Mucosa of gallbladder (tissue), 1 donor: ENCODE data around the gene PRKD1. TPM values are rescaled to one million over a fixed set of nuclear protein-coding genes. Genes with fewer than 3 reads are reported as not detected.
"Not testable (repeated sequence)": the region's sequence is repeated elsewhere in the genome, so short reads cannot be mapped to it uniquely, and the experiment has no call there.

Source experiments
- DNase-seq: peaks from one replicate; pipeline ENCODE4 v3.0.0-alpha.2; 2020; ENCODE audit warnings: low spot score
- total RNA-seq: library from RNA; stranded (reverse); gene quantifications from one replicate; pipeline ENCODE4 v1.2.1, GENCODE V29; 2021
- donor health status: DM: no; HTN: no; CAD: no.

The PRKD1 gene
- total RNA-seq, 1 donor from 2014 or later: 20.3 TPM

GRCh38 chr14:29741909-29742401, 185.7 kb downstream of the PRKD1 start:
- DNase-seq: peak; percentile 27

DNA sequence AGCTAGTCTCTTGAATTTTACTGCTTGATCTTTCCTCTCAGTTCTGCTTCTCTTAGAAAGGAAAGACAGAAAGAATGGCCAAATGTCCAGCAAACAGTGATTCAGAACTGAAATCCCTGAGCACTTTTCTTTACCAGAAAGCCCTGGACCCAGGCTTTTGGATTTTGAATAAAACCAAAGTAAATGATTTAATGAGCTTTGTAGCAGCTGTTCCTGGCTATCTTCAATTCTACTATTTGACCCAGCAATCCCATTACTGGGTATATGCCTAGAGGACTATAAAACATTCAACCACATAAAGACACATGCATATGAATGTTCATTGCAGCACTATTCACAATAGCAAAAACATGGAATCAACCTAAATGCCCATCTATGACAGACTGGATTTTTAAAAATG, 187.2 kb downstream of the PRKD1 start:
- no peak for DNase-seq

- no peak for DNase-seq
Observed at GRCh38 chr14:29738950-29739349, 188.7 kb downstream of the PRKD1 start.

DNA sequence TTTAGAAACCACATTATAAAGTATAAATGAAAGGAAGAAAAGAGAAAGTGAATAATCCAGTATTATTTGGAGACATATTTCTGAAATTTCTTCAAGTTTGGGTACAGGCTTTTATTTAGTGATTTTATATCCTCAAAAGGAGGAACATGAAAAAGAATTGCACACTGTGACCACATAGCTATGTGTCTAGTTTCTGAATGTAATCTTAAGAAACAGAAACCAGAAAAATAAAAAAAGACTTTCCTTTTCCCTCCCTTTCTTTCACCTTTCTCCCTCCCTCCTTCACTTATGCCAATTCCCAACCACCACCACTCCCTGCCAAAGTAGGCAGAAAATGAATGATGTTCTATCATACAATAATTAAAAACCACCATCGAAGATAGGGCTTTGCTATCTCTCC, 189.6 kb downstream of the PRKD1 start:
- no peak for DNase-seq

GRCh38 chr14:29735459-29735858, 192.2 kb downstream of the PRKD1 start:
- DNase-seq: no peak

DNA sequence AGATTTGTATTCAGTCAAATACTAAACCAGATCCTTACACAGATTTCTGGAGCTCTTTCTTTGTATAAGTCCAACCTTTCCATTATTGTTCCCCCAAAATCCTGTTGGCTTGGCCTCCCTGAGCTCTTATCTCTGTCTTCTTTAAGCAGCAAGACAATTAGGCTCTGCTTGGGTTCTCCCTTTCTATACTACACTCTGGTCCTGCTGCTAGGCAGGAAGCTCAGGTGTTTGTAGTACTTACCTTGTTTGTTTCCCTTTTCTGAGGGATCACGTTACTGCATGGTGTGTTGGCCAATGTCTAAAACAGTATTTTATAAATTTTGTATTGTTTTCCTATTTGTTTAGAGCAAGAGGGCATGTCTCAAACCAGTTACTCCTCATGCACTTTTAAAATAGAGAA, 192.9 kb downstream of the PRKD1 start:
- DNase-seq: no peak

DNA sequence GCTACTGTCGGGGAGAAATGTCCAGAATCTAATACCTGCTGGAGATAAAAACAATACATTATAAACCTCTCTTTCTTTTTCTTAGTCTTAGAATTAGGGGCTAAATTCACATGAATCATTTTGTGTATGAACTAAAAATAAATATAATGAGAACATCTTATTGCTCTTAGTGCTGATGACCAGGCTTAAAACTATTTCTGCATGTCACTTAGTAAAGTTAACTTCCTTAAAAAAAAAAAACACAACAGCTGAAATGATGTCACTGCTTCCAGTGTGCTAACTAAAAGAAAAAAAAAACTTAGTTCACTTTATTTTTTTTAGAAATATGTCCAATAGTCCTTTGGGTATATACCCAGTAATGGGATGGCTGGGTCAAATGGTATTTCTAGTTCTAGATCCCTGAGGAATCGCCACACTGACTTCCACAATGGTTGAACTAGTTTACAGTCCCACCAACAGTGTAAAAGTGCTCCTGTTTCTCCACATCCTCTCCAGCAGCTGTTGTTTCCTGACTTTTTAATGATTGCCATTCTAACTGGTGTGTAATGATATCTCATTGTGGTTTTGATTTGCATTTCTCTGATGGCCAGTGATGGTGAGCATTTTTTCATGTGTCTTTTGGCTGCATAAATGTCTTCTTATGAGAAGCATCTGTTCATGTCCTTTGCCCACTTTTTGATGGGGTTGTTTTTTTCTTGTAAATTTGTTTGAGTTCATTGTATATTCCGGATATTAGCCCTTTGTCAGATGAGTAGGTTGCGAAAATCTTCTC, 200.9 kb downstream of the PRKD1 start:
- not testable (repeated sequence) for DNase-seq

- peak; percentile 30 for DNase-seq
Observed at GRCh38 chr14:29724991-29725390, 202.7 kb downstream of the PRKD1 start.

DNA sequence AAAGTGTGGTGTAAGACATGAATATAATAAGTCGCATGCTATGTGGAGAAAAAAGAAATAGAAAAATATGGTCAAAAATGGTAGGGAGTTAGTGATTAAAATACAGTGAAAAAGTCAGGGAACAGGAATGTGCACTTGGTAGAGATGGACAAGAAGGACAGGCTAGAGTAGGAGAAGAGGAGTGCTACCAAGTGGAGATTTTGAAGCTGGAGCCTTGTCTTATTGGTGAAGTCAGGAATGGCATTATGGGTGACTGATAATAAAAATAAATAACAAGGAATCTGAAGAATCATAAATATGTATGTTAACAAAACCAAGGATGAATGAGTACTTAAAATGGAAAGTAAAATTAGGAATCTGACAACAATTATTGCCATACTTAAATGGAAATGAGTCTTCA, 204.8 kb downstream of the PRKD1 start:
- DNase-seq: no peak

GRCh38 chr14:29721586-29721985, 206.1 kb downstream of the PRKD1 start:
- no peak for DNase-seq

GRCh38 chr14:29717901-29718300, 209.7 kb downstream of the PRKD1 start:
- no peak for DNase-seq

- DNase-seq: no peak
Observed at GRCh38 chr14:29716150-29716549, 211.5 kb downstream of the PRKD1 start.

GRCh38 chr14:29712601-29713000, 215.0 kb downstream of the PRKD1 start:
- DNase-seq: no peak

- no peak for DNase-seq
Observed at GRCh38 chr14:29710015-29710414, 217.6 kb downstream of the PRKD1 start.

DNA sequence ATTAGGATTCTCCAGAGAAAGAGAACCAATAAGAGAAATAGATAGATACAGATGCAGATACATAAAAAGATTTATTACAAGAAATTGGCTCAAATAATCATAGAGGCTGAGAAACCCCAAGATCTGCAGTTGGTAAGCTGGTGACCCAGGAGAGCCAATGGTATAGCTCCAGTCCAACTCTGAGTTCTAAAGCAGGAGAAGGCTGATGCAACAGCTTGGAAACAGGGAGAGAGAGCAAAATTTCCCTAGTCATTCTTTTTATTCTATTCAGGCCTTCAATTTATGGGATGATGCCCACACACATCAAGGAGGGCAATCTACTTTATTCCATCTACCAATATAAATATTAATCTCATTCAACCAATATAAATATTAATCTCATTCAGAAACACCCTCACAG, 218.2 kb downstream of the PRKD1 start:
- DNase-seq: no peak

DNA sequence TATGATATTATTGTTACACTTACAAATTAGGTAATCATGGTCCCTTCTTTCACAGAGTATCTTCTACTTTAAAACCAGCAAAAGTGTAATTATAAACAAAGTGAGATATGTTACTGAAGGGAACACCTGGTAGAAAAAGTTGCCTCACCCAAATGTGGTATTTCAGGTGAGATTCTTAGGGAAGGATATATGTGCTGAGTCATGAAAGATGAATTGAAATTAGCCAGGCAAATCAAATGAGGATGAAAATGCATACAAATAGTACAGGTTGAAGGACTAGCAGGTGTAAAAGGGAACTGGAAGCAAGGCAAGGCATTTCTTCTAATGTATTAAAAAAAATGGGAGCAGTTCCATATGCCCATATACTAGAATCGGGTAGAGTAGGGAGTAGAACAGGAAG, 220.9 kb downstream of the PRKD1 start:
- no peak for DNase-seq

DNA sequence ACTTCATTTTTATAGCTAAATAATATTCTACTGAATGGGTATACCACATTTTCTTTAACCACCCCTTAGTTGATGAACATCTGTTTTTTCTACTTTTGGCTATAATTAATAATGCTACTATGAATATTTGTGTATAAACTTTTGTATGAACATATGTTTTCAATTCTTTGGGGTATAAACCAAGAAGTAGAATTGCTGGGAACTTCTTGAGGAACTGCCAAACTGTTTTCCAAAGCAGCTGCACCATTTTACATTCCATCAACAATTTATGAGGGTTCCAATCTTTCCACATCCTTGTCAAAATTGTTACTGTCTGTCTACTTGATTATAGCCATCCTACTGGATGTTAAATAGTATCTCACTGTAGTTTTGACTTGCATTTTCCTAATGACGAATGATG, 221.8 kb downstream of the PRKD1 start:
- DNase-seq: no peak

- not testable (repeated sequence) for DNase-seq
Observed at GRCh38 chr14:29689597-29689996, 238.1 kb downstream of the PRKD1 start.

- no peak for DNase-seq
Observed at GRCh38 chr14:29687866-29688265, 239.8 kb downstream of the PRKD1 start.

DNA sequence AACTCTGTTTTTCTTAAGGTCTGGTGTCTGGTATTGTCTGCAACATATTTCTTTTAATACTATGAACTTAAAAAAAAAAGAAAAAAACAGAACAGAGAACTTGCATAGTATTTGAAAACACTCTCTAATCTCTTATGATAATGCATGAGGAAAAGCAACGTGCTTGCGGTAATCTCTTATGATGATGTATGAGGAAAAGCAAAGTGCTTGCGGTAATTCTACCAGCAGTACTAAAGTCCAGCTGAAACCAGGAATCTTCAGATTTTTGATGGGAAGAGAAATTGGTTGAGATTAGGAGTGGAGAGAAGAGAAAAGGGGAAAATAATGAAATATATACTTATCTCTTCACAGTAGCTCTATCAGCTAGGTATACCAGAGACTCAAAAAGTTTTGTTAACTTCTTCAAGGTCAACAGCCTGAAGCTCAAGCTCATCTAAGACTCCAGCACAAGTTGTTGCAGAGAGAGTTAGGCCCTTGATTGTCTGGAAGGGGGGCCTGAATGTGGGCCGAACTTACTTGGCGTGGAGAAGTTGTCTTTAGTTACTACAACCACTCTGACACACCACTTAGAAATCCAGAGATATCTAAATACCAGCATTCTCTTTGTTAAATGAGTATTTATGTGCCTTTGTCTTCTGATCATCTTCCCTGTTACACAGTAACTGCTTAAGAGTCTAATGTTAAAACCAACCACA, 240.4 kb downstream of the PRKD1 start:
- no peak for DNase-seq

DNA sequence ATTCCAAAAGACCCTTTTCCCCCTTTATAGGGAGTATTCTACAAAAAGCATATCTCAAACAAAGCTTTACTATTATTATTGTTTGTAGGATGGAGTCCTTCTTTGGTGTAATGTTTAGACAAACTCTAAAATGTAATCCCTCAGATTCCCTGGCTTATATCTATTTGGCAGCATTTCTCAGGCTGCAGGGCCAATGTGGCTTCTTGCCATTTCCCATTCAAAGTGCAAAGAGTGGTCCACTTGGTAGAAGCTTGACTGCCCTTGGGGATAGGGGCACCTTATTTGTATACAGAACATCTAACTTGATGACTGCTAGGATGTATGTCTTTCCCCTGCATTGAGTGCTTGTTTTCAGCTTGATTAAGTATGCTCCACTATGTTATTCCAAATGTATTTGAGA, 242.7 kb downstream of the PRKD1 start:
- DNase-seq: no peak

- no peak for DNase-seq
Observed at GRCh38 chr14:29682789-29683188, 244.9 kb downstream of the PRKD1 start.

DNA sequence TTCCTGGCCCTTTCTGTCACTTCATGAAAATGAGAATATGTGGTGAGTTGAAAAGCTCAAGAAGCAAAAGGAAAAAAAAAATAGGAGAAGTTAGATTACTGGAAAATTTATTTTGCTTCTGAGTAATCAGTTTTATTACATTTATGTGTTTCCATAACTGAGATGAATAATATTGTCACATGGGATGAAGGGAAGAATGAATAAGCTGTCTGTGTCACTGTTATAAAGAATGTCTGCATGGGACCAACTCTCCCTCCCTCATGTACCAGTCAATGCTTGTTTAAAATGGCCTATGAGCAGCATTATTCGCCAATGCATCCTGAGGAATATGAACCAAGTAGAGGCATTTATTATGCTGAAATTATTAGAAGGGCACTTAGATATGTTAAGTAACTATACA, 246.3 kb downstream of the PRKD1 start:
- no peak for DNase-seq
